Sigmoid colon (tissue), 4 donors: Measurements from ENCODE around the gene DDO.

Experiments used
- CTCF ChIP-seq, 4 experiments: fragments of 450-650 bp in 3 of 4; fragments of 200-600 bp in 1 of 4; IDR thresholded peaks; one replicate each; pipeline ENCODE4 v1.5.1; 2016 to 2019; ENCODE audit warnings: antibody characterized with exemption in 4 of 4, mild to moderate bottlenecking in 3 of 4, moderate library complexity in 2 of 4
- EP300 ChIP-seq, 4 donors: sonication (generic); formaldehyde crosslinking; IDR thresholded peaks; one replicate each; pipeline ENCODE4 v1.6.1; 2017; ENCODE audit warnings: antibody characterized with exemption in 4 of 4
- POLR2AphosphoS5 ChIP-seq, 4 donors: sonication (generic); formaldehyde crosslinking; IDR thresholded peaks; one replicate each; pipeline ENCODE4 v1.6.1; 2017; ENCODE audit warnings: antibody characterized with exemption in 4 of 4

GRCh38 chr6:110387986-110388385 is 27.4 kb downstream of the DDO start:
- TF ChIP-seq CTCF (IDR thresholded peaks at IDR 0.05) (no peak), EP300 (IDR thresholded peaks at IDR 0.05) (no peak), POLR2AphosphoS5 (IDR thresholded peaks at IDR 0.05) (no peak)
